Endothelial cell of umbilical vein (primary cell): ENCODE data around the gene SCGB1D1. TPM values are rescaled to one million over a fixed set of nuclear protein-coding genes. Genes with fewer than 3 reads are reported as not detected.
A peak's percentile ranks its signal among the peaks of the same experiment; 100 is the strongest.

Experiments used
- BruUV-seq: library from RNA; stranded (reverse); fragments of 400-500 nt; replicated peaks from 2 replicates; lab custom pipeline; 2021; lab: Mats Ljungman, UMichigan
- CTCF ChIA-PET: fragments of 300-600, 350-600 bp; sonication (Branson Sonifier 250); formaldehyde crosslinking; loops from one replicate; lab custom pipeline; 2021; ENCODE audit warnings: antibody characterized with exemption, inconsistent platforms; lab: Charles Lee
- POLR2A ChIA-PET: fragments of 300-600, 350-600 bp; sonication (Branson Sonifier 250); formaldehyde crosslinking; loops from one replicate; lab custom pipeline; 2021; ENCODE audit warnings: antibody characterized with exemption, inconsistent platforms; lab: Charles Lee
- DNase-seq: peaks from one replicate; pipeline ENCODE4 v3.0.0-alpha.2; 2011; ENCODE audit warnings: low read depth, low spot score
- FAIRE-seq: peaks from 2 replicates; lab custom pipeline; 2011; peaks lifted over from hg19 to GRCh38; lab: Jason Lieb, UNC
- H2AFZ ChIP-seq: 2 replicates; pipeline ENCODE4 v1.6.0; 2012; ENCODE audit warnings: low read depth, low read length, control low read depth, inconsistent platforms
- H3K27ac ChIP-seq: 2 replicates; pipeline ENCODE4 v1.5.1; 2011; ENCODE audit warnings: low read depth, mild to moderate bottlenecking, control low read depth, low read length, moderate library complexity; ENCODE audit not compliant: insufficient read depth
- H3K27me3 ChIP-seq, 2 experiments: 2 replicates each; pipeline versions ENCODE4 v1.6.0 to v1.6.1; 2011; ENCODE audit warnings: low read length in 2 of 2, mixed read lengths in 1 of 2; ENCODE audit not compliant: control insufficient read depth in 2 of 2, insufficient read depth in 2 of 2
- H3K36me3 ChIP-seq, 2 experiments: 2 replicates in 1 of 2; 3 replicates in 1 of 2; pipeline ENCODE4 v1.5.1; 2011; ENCODE audit warnings: low read length in 2 of 2, mild to moderate bottlenecking in 1 of 2, moderate library complexity in 1 of 2; ENCODE audit not compliant: control insufficient read depth in 2 of 2, insufficient read depth in 2 of 2; ENCODE audit errors: extremely low read depth in 1 of 2
- H3K4me1 ChIP-seq: 3 replicates; pipeline ENCODE4 v1.5.1; 2011; ENCODE audit warnings: mild to moderate bottlenecking, low read length; ENCODE audit not compliant: control insufficient read depth, insufficient read depth; ENCODE audit errors: extremely low read depth
- H3K4me2 ChIP-seq: 2 replicates; pipeline ENCODE4 v1.6.1; 2011; ENCODE audit warnings: low read length, control low read depth, mixed read lengths; ENCODE audit not compliant: insufficient read depth
- H3K4me3 ChIP-seq, 3 experiments: fragments of 200-600 bp in 1 of 3; sonication (generic), shearing (Covaris generic) in 1 of 3; replicated peaks in 1 of 3; 2 replicates each; pipeline ENCODE4 v1.5.1; 2011 to 2016; ENCODE audit warnings: control low read depth in 3 of 3, low read length in 3 of 3, mild to moderate bottlenecking in 2 of 3, inconsistent platforms in 1 of 3, low read depth in 1 of 3, moderate library complexity in 1 of 3; ENCODE audit not compliant: insufficient read depth in 1 of 3
- H3K79me2 ChIP-seq: 2 replicates; pipeline ENCODE4 v1.6.0; 2012; ENCODE audit warnings: low read length, inconsistent platforms; ENCODE audit not compliant: control insufficient read depth, insufficient read depth
- H3K9ac ChIP-seq: replicated peaks from 2 replicates; pipeline ENCODE3; 2011; ENCODE audit warnings: low read length, control low read depth; ENCODE audit not compliant: insufficient read depth; ENCODE audit errors: extremely low read depth
- H3K9me1 ChIP-seq: replicated peaks from 3 replicates; pipeline ENCODE4 v1.6.0; 2011; ENCODE audit warnings: mild to moderate bottlenecking, low read length; ENCODE audit not compliant: control insufficient read depth, insufficient read depth; ENCODE audit errors: extremely low read depth
- H3K9me3 ChIP-seq: replicated peaks from 2 replicates; pipeline ENCODE4 v1.5.1; 2012; ENCODE audit warnings: low read length, inconsistent platforms; ENCODE audit not compliant: control insufficient read depth, insufficient read depth
- H4K20me1 ChIP-seq: replicated peaks from 2 replicates; pipeline ENCODE3; 2011; ENCODE audit warnings: mild to moderate bottlenecking, low read length; ENCODE audit not compliant: control insufficient read depth, insufficient read depth; ENCODE audit errors: extremely low read depth
- CTCF ChIP-seq, 2 donors: IDR thresholded peaks; 1 replicate in 1 of 2; 2 replicates in 1 of 2; pipeline ENCODE4 v1.5.1; 2011; ENCODE audit warnings: low read length in 2 of 2, mild to moderate bottlenecking in 2 of 2, moderate library complexity in 2 of 2, control low read depth in 1 of 2, inconsistent platforms in 1 of 2, low read depth in 1 of 2; ENCODE audit not compliant: insufficient read depth in 1 of 2; ENCODE audit errors: extremely low read depth in 1 of 2
- EZH2 ChIP-seq: IDR thresholded peaks from 2 replicates; pipeline ENCODE4 v1.6.1; 2012; ENCODE audit warnings: borderline replicate concordance, low read depth, mild to moderate bottlenecking, moderate library complexity, low read length, inconsistent platforms; ENCODE audit not compliant: severe bottlenecking
- FOS ChIP-seq: IDR thresholded peaks from 2 replicates; pipeline ENCODE4 v1.6.1; 2011; ENCODE audit warnings: mild to moderate bottlenecking, low read length, moderate library complexity, borderline replicate concordance; ENCODE audit not compliant: insufficient read depth
- GATA2 ChIP-seq: IDR thresholded peaks from 2 replicates; pipeline ENCODE4 v1.7.0; 2011; ENCODE audit warnings: low read depth, mild to moderate bottlenecking, moderate library complexity, mixed read lengths, low read length; ENCODE audit not compliant: insufficient read length, insufficient read depth
- JUN ChIP-seq: IDR thresholded peaks from 2 replicates; pipeline ENCODE4 v1.6.1; 2011; ENCODE audit warnings: borderline replicate concordance, low read depth; ENCODE audit not compliant: insufficient read length, insufficient read depth
- MAX ChIP-seq: IDR thresholded peaks from 2 replicates; pipeline ENCODE4 v1.6.1; 2011; ENCODE audit not compliant: insufficient read depth, insufficient read length
- MYC ChIP-seq: IDR thresholded peaks from one replicate; pipeline ENCODE4 v1.6.1; 2011; ENCODE audit warnings: mild to moderate bottlenecking, low read depth, low read length
- POLR2A ChIP-seq: IDR thresholded peaks from 2 replicates; pipeline ENCODE4 v1.6.1; 2012; ENCODE audit warnings: low read depth, mild to moderate bottlenecking, control low read depth, low read length
- POLR2AphosphoS5 ChIP-seq: IDR thresholded peaks from 2 replicates; pipeline ENCODE4 v1.6.1; 2012; ENCODE audit warnings: low read depth, mild to moderate bottlenecking, control low read depth, low read length, moderate library complexity; ENCODE audit not compliant: insufficient read depth
- dilution Hi-C: fragments of 300-500 bp; cut with MboI; formaldehyde crosslinking; loops from one replicate; pipeline ENCODE4 v1.15.0; 2019; ENCODE audit warnings: low sequenced_read_pairs; ENCODE audit not compliant: extremely low pct_ligation_motif_present
- intact Hi-C: fragments of 100-400 bp; cut with micrococcal nuclease; formaldehyde crosslinking; loops from one replicate; pipeline ENCODE4 v1.10.0; 2022
- polyA plus RNA-seq, 4 experiments: library from polyadenylated mRNA; depleted of rRNA in 3 of 4; stranded (reverse) in 3 of 4; unstranded in 1 of 4; fragments of >200 nt; gene quantifications; 2 replicates each; pipeline versions ENCODE4 v1.2.1 to v1.2.3, GENCODE V29; 2011 to 2012; ENCODE audit warnings: missing spikeins in 1 of 4
- total RNA-seq: library from RNA; stranded (reverse); gene quantifications from 2 replicates; pipeline ENCODE4 v1.2.3, GENCODE V29; 2021

SCGB1D1 gene
- total and polyA plus RNA-seq, 2 donors (not counting 3 experiments of a cell fraction or from before 2014, with no cell fraction given) = not detected

DNA sequence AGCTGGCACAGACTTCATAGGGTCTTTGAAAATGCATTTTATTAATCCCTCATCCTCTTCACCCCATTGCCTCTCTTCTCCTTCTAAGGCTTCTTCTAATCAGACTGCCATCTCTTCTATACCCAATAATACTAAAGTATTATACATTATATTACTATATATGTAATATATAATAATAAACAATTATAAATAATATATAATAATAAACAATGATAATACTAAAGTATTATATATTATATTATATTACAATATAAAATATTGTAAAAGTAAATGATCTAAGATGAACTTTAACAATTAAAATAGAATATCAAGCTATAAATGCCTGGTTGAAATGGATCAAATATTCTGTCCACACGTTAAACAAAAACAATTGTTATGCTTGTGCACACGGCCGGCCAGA, 31.5 kb downstream of the SCGB1D1 start:
- Histone ChIP-seq H3K9me3 (peaks cover 6% of the 10 kb centered on the region), H3K4me2 (no peak overlapping the region), H3K9ac (no peak overlapping the region), H3K27me3 (peaks cover 0 to 2% of the 10 kb centered on the region in 2 experiments), H3K79me2 (no peaks in the 10 kb centered on the region), H3K27ac (no peak overlapping the region), H3K9me1 (no peaks in the 10 kb centered on the region), H3K36me3 (no peaks in the 10 kb centered on the region), H4K20me1 (no peaks in the 10 kb centered on the region), H2AFZ (no peak overlapping the region), H3K4me1 (no peaks in the 10 kb centered on the region), H3K4me3 (no peak overlapping the region)
- intact Hi-C loops (no loop called here), dilution Hi-C loops (no loop called here)
- BruUV-seq = no TSS peak
- TF ChIP-seq GATA2 (no peak), POLR2AphosphoS5 (no peak), CTCF (IDR thresholded peaks at IDR 0.05; ENCODE audit: extremely low read depth in 1 of 2, insufficient read depth in 1 of 2, low read depth in 1 of 2, low read length in 2 of 2) (no peak), POLR2A (no peak), FOS (no peak), EZH2 (no peak)
- FAIRE-seq (no peak), DNase-seq (no peak)
- POLR2A ChIA-PET = no interaction called here
- CTCF ChIA-PET = interaction anchor here (1.1 kb wide), 1 partner anchor 89 kb away, joined by 4 read pairs; no protein-coding TSS in a partner anchor

GRCh38 chr11:62223095-62223494, 33.1 kb downstream of the SCGB1D1 start:
- peak; percentile 43 for DNase-seq
- no peak overlapping the region for H3K27ac ChIP-seq
- H3K9me3 ChIP-seq = peaks cover 6% of the 10 kb centered on the region
- peaks cover 0 to 2% of the 10 kb centered on the region in 2 experiments for H3K27me3 ChIP-seq
- H3K79me2 ChIP-seq = no peaks in the 10 kb centered on the region
- FAIRE-seq = no peak
- no peak overlapping the region for H3K4me3 ChIP-seq
- TF ChIP-seq POLR2AphosphoS5 (no peak), FOS (no peak), JUN (no peak), CTCF (IDR thresholded peaks at IDR 0.05; ENCODE audit: extremely low read depth in 1 of 2, insufficient read depth in 1 of 2, low read depth in 1 of 2, low read length in 2 of 2) (no peak), MAX (no peak), MYC (no peak), GATA2 (no peak), EZH2 (no peak), POLR2A (no peak)
- no peak overlapping the region for H2AFZ ChIP-seq
- H4K20me1 ChIP-seq = no peaks in the 10 kb centered on the region
- no peaks in the 10 kb centered on the region for H3K36me3 ChIP-seq
- no peaks in the 10 kb centered on the region for H3K9me1 ChIP-seq
- no peak overlapping the region for H3K4me2 ChIP-seq
- intact Hi-C loops (no loop called here), dilution Hi-C loops (no loop called here)
- ChIA-PET CTCF (interaction anchor here (1.8 kb wide), 1 partner anchor 87 kb away, joined by 4 read pairs; no protein-coding TSS in a partner anchor), POLR2A (no interaction called here)
- H3K4me1 ChIP-seq = no peaks in the 10 kb centered on the region
- BruUV-seq = no TSS peak
- H3K9ac ChIP-seq = no peak overlapping the region
